Upper lobe of left lung (tissue), 6 donors: ENCODE results near the gene DLG2. TPM values are rescaled to one million over a fixed set of nuclear protein-coding genes. Genes with fewer than 3 reads are reported as not detected.
"Not testable (repeated sequence)": the region's sequence is repeated elsewhere in the genome, so short reads cannot be mapped to it uniquely, and the experiment has no call there.

Source experiments
- ATAC-seq, 2 donors: fragments of 200-7000 bp; cut with Tn5 transposase; one replicate each; pipeline ENCODE4 v1.9.1; 2022; ENCODE audit warnings: mild to moderate bottlenecking in 2 of 2, moderate library complexity in 2 of 2; ENCODE audit not compliant: low FRiP score in 2 of 2
- DNase-seq, 2 donors: peaks; one replicate each; pipeline ENCODE4 v3.0.0-alpha.2; 2019 to 2020
- H3K27ac ChIP-seq, 4 donors: fragments of 200-600 bp; sonication (generic); one replicate each; pipeline ENCODE4 v1.5.1; 2016 to 2019
- H3K27me3 ChIP-seq, 4 donors: fragments of 200-600 bp; sonication (generic); one replicate each; pipeline ENCODE4 v1.5.1; 2017 to 2019
- H3K36me3 ChIP-seq, 4 donors: fragments of 200-600 bp; sonication (generic); one replicate each; pipeline ENCODE4 v1.5.1; 2016 to 2019
- H3K4me1 ChIP-seq, 4 donors: fragments of 200-600 bp; sonication (generic); one replicate each; pipeline ENCODE4 v1.5.1; 2018 to 2019
- H3K4me3 ChIP-seq, 4 donors: fragments of 200-600 bp; sonication (generic); one replicate each; pipeline ENCODE4 v1.5.1; 2017 to 2019; ENCODE audit warnings: mild to moderate bottlenecking in 2 of 4, moderate library complexity in 1 of 4
- H3K9me3 ChIP-seq, 4 donors: fragments of 200-600 bp; sonication (generic); one replicate each; pipeline ENCODE4 v1.5.1; 2018 to 2019
- CTCF ChIP-seq, 6 experiments: fragments of 450-650 bp in 4 of 6; fragments of 200-600 bp in 2 of 6; sonication (generic) in 2 of 6; IDR thresholded peaks; one replicate each; pipeline ENCODE4 v1.5.1; 2016 to 2019; ENCODE audit warnings: antibody characterized with exemption in 6 of 6
- EP300 ChIP-seq, 4 donors: sonication (generic); formaldehyde crosslinking; IDR thresholded peaks; one replicate each; pipeline ENCODE4 v1.5.1; 2017; ENCODE audit warnings: antibody characterized with exemption in 4 of 4, control low read depth in 2 of 4
- POLR2A ChIP-seq, 4 donors: fragments of 450-650 bp; IDR thresholded peaks; one replicate each; pipeline ENCODE4 v1.5.1; 2016 to 2017; ENCODE audit warnings: antibody characterized with exemption in 4 of 4, mild to moderate bottlenecking in 2 of 4
- POLR2AphosphoS5 ChIP-seq, 2 donors: sonication (generic); formaldehyde crosslinking; IDR thresholded peaks; one replicate each; pipeline ENCODE4 v1.5.1; 2017; ENCODE audit warnings: antibody characterized with exemption in 2 of 2
- WGBS, 2 donors: methylation state at CpG; one replicate each; pipeline ENCODE4 v1.1.5; 2017 to 2018; 5-methylcytosine and 5-hydroxymethylcytosine counted together
- total RNA-seq, 6 donors: library from RNA; depleted of rRNA in 4 of 6; stranded (reverse); fragments of >200 nt in 4 of 6; gene quantifications; one replicate each; pipeline versions ENCODE4 v1.1.0 to v1.2.1, GENCODE V29; 2016 to 2021
- donor health status: DM: no; HTN: no; CAD: no; lungs with moderate emphysema.
- donor health status: DM: no; HTN: yes; CAD: no; lungs with severe emphysema.

DLG2 gene
- total RNA-seq, 6 donors from 2014 or later = 3.4 to 37.7 (median 9.1) TPM

GRCh38 chr11:85626496-85626895 is 648 bp downstream of the DLG2 start:
- Histone ChIP-seq H3K27ac (peak overlapping the region in 3 of 4 donors; percentile 96 to 97 (median 96)), H3K9me3 (no peaks in the 10 kb centered on the region), H3K4me1 (peaks cover 8 to 25% (median 14%) of the 10 kb centered on the region in 4 donors), H3K36me3 (peaks cover 0 to 5% (median 1%) of the 10 kb centered on the region in 4 donors), H3K4me3 (peak overlapping the region in 3 of 4 donors; percentile 65 to 83 (median 75)), H3K27me3 (no peaks in the 10 kb centered on the region)
- DNase-seq (peak in 1 of 2 donors; percentile 61), ATAC-seq (no peak)
- no peak for TF ChIP-seq POLR2AphosphoS5 (IDR thresholded peaks at IDR 0.05)
- TF ChIP-seq POLR2A (IDR thresholded peaks at IDR 0.05) = no peak
- TF ChIP-seq CTCF (IDR thresholded peaks at IDR 0.05) = no peak
- no peak for TF ChIP-seq EP300 (IDR thresholded peaks at IDR 0.05)
- 42 to 65% methylated on average over 2 of the region's 2 CpGs for WGBS, 2 donors

GRCh38 chr11:85620256-85620655 is 6.9 kb downstream of the DLG2 start:
- Histone ChIP-seq H3K4me1 (no peaks in the 10 kb centered on the region), H3K4me3 (no peak overlapping the region), H3K36me3 (no peaks in the 10 kb centered on the region), H3K9me3 (no peaks in the 10 kb centered on the region), H3K27me3 (no peaks in the 10 kb centered on the region), H3K27ac (peak overlapping the region in 1 of 4 donors; percentile 19)
- 50 to 55% methylated on average over 3 of the region's 3 CpGs for WGBS, 2 donors
- ATAC-seq (no peak), DNase-seq (no peak)
- TF ChIP-seq POLR2AphosphoS5 (IDR thresholded peaks at IDR 0.05) = no peak
- no peak for TF ChIP-seq POLR2A (IDR thresholded peaks at IDR 0.05)
- TF ChIP-seq CTCF (IDR thresholded peaks at IDR 0.05) = no peak
- no peak for TF ChIP-seq EP300 (IDR thresholded peaks at IDR 0.05)

- Histone ChIP-seq H3K27me3 (no peaks in the 10 kb centered on the region), H3K4me3 (no peak overlapping the region), H3K4me1 (no peaks in the 10 kb centered on the region), H3K27ac (no peak overlapping the region), H3K9me3 (no peaks in the 10 kb centered on the region), H3K36me3 (no peaks in the 10 kb centered on the region)
- ATAC-seq = no peak
- TF ChIP-seq POLR2A (IDR thresholded peaks at IDR 0.05) = no peak
- no peak for TF ChIP-seq POLR2AphosphoS5 (IDR thresholded peaks at IDR 0.05)
- no peak for TF ChIP-seq CTCF (IDR thresholded peaks at IDR 0.05)
- no peak for TF ChIP-seq EP300 (IDR thresholded peaks at IDR 0.05)
- DNase-seq = peak in 1 of 2 donors; percentile 73
- 49 to 72% methylated on average over 6 of the region's 6 CpGs for WGBS, 2 donors
Measured at GRCh38 chr11:85619499-85619898, 7.6 kb downstream of the DLG2 start.

- not testable (repeated sequence) for ATAC-seq, H3K4me1 ChIP-seq, DNase-seq, H3K27me3 ChIP-seq, H3K36me3 ChIP-seq, H3K4me3 ChIP-seq, H3K27ac ChIP-seq, H3K9me3 ChIP-seq
- 42 to 56% methylated on average over 2 of the region's 2 CpGs for WGBS, 2 donors
Measured at GRCh38 chr11:85611643-85612042, 15.5 kb downstream of the DLG2 start.

GRCh38 chr11:85609286-85609685 is 17.9 kb downstream of the DLG2 start:
- H3K4me1 ChIP-seq, H3K9me3 ChIP-seq, H3K27me3 ChIP-seq, H3K27ac ChIP-seq, H3K4me3 ChIP-seq, DNase-seq, ATAC-seq, H3K36me3 ChIP-seq: not testable (repeated sequence)
- WGBS, 2 donors = 44 to 66% methylated on average over 1 to 2 of the region's 2 CpGs

- not testable (repeated sequence) for H3K36me3 ChIP-seq, ATAC-seq, H3K4me1 ChIP-seq, DNase-seq, H3K27ac ChIP-seq, H3K4me3 ChIP-seq, H3K9me3 ChIP-seq, H3K27me3 ChIP-seq
Measured at GRCh38 chr11:85608621-85609020, 18.5 kb downstream of the DLG2 start.

GRCh38 chr11:85606237-85606636 is 20.9 kb downstream of the DLG2 start:
- H3K4me3 ChIP-seq = not testable (repeated sequence)

More at GRCh38 chr11:85606237-85606636, 20.9 kb downstream of the DLG2 start:
- H3K27me3 ChIP-seq, H3K36me3 ChIP-seq, ATAC-seq, H3K9me3 ChIP-seq, DNase-seq, H3K4me1 ChIP-seq, H3K27ac ChIP-seq: not testable (repeated sequence)
- 98% methylated on average over 3 of the region's 3 CpGs for WGBS, 2 donors
